GM12878 (cell line): ENCODE measurements around the gene DUSP11. TPM values are rescaled to one million over a fixed set of nuclear protein-coding genes. Genes with fewer than 3 reads are reported as not detected.
A peak's percentile ranks its signal among the peaks of the same experiment; 100 is the strongest.

Experiments used
- ATAC-seq: fragments of 200-7000 bp; cut with Tn5 transposase; 3 replicates; pipeline ENCODE4 v1.9.1; 2020; ENCODE audit warnings: mild to moderate bottlenecking, moderate library complexity
- BruUV-seq: library from RNA; stranded (reverse); fragments of 400-500 nt; replicated peaks from 2 replicates; lab custom pipeline; 2021; lab: Mats Ljungman, UMichigan
- CTCF ChIA-PET: fragments of 300-600 bp; sonication (Branson Sonifier 250); formaldehyde crosslinking; extraction: SDS; loops from one replicate; lab custom pipeline; 2021; ENCODE audit warnings: inconsistent platforms; lab: Yijun Ruan, JAX
- POLR2A ChIA-PET: fragments of 350-600 bp; formaldehyde crosslinking; extraction: SDS; loops from one replicate; lab custom pipeline; 2021; ENCODE audit warnings: inconsistent platforms; lab: Charles Lee
- RAD21 ChIA-PET: fragments of 300-600 bp; sonication (Branson Sonifier 250); formaldehyde crosslinking; loops from one replicate; lab custom pipeline; 2023; ENCODE audit warnings: antibody characterized with exemption; ENCODE audit not compliant: unreplicated experiment; lab: Charles Lee
- SMC1A ChIA-PET: fragments of 300-600 bp; sonication (Branson Sonifier 250); formaldehyde crosslinking; loops from one replicate; lab custom pipeline; 2023; ENCODE audit not compliant: unreplicated experiment, uncharacterized antibody; lab: Charles Lee
- DNase-seq: peaks from one replicate; pipeline ENCODE4 v3.0.0-alpha.2; 2011; ENCODE audit warnings: low read depth, low spot score
- FAIRE-seq: peaks from 3 replicates; lab custom pipeline; 2011; peaks lifted over from hg19 to GRCh38; lab: Jason Lieb, UNC
- H2AFZ ChIP-seq: 2 replicates; pipeline ENCODE4 v1.6.0; 2011; ENCODE audit warnings: low read depth, low read length, control low read depth; ENCODE audit not compliant: control insufficient read depth
- H3K27ac ChIP-seq: 2 replicates; pipeline ENCODE4 v1.5.1; 2011; ENCODE audit warnings: control low read depth; ENCODE audit not compliant: control insufficient read depth, insufficient read depth
- H3K27me3 ChIP-seq, 2 experiments: replicated peaks in 1 of 2; 2 replicates each; pipeline versions ENCODE4 v1.6.0 to v1.6.1; 2011; ENCODE audit warnings: low read length in 1 of 2; ENCODE audit not compliant: control insufficient read depth in 2 of 2, insufficient read depth in 2 of 2
- H3K36me3 ChIP-seq, 2 experiments: 2 replicates each; pipeline ENCODE4 v1.5.1; 2011; ENCODE audit warnings: low read length in 1 of 2; ENCODE audit not compliant: control insufficient read depth in 2 of 2, insufficient read depth in 2 of 2
- H3K4me1 ChIP-seq: 2 replicates; pipeline ENCODE4 v1.6.1; 2011; ENCODE audit warnings: mild to moderate bottlenecking, low read length, moderate library complexity, mixed read lengths; ENCODE audit not compliant: control insufficient read depth, insufficient read depth
- H3K4me2 ChIP-seq: 2 replicates; pipeline ENCODE4 v1.6.0; 2011; ENCODE audit warnings: control low read depth; ENCODE audit not compliant: control insufficient read depth, insufficient read depth
- H3K4me3 ChIP-seq: fragments of 200-600 bp; sonication (generic); 2 replicates; pipeline ENCODE4 v1.5.1; 2016
- H3K79me2 ChIP-seq: 2 replicates; pipeline ENCODE4 v1.6.0; 2011; ENCODE audit warnings: low read length; ENCODE audit not compliant: control insufficient read depth, insufficient read depth
- H3K9ac ChIP-seq: 2 replicates; pipeline ENCODE4 v1.8.0; 2011; ENCODE audit warnings: low read length, control low read depth, mixed read lengths; ENCODE audit not compliant: control insufficient read depth, insufficient read depth
- H3K9me3 ChIP-seq: replicated peaks from 3 replicates; pipeline ENCODE4 v1.5.1; 2011; ENCODE audit warnings: mild to moderate bottlenecking, low read length; ENCODE audit not compliant: control insufficient read depth, insufficient read depth
- H4K20me1 ChIP-seq: 2 replicates; pipeline ENCODE4 v1.6.0; 2011; ENCODE audit not compliant: control insufficient read depth, insufficient read depth
- CTCF ChIP-seq, 3 experiments: IDR thresholded peaks in 2 of 3; conservative IDR thresholded peaks in 1 of 3; 2 replicates each; pipeline ENCODE4 v1.5.1; 2011; ENCODE audit warnings: low read depth in 3 of 3, low read length in 3 of 3, mild to moderate bottlenecking in 3 of 3, control low read depth in 2 of 3, moderate library complexity in 2 of 3, inconsistent platforms in 1 of 3, mixed read lengths in 1 of 3; ENCODE audit not compliant: control insufficient read depth in 2 of 3, insufficient read depth in 1 of 3; ENCODE audit errors: extremely low read depth in 1 of 3
- IKZF1 ChIP-seq: fragments of 450-650 bp; conservative IDR thresholded peaks from 2 replicates; pipeline ENCODE4 v1.6.1; 2017; ENCODE audit warnings: antibody characterized with exemption, mild to moderate bottlenecking
- MTA3 ChIP-seq: IDR thresholded peaks from 2 replicates; pipeline ENCODE4 v1.6.1; 2012; ENCODE audit warnings: low read length, inconsistent platforms, borderline replicate concordance
- NR2F1 ChIP-seq: fragments of 450-650 bp; conservative IDR thresholded peaks from 2 replicates; pipeline ENCODE4 v1.6.1; 2017; ENCODE audit warnings: mild to moderate bottlenecking
- NRF1 ChIP-seq: conservative IDR thresholded peaks from 2 replicates; pipeline ENCODE4 v1.6.1; 2011; ENCODE audit warnings: mild to moderate bottlenecking, low read depth, low read length, improper control_type of control experiment
- RAD21 ChIP-seq: IDR thresholded peaks from 2 replicates; pipeline ENCODE4 v1.6.1; 2011; ENCODE audit warnings: mild to moderate bottlenecking, low read depth, low read length, moderate library complexity; ENCODE audit not compliant: insufficient read depth
- RUNX3 ChIP-seq: IDR thresholded peaks from 2 replicates; pipeline ENCODE4 v1.6.1; 2012; ENCODE audit warnings: low read length, inconsistent platforms
- SMC3 ChIP-seq: IDR thresholded peaks from 2 replicates; pipeline ENCODE4 v1.6.1; 2011; ENCODE audit warnings: low read length, improper control_type of control experiment, borderline replicate concordance
- YY1 ChIP-seq: IDR thresholded peaks from 2 replicates; pipeline ENCODE4 v1.6.1; 2011; ENCODE audit warnings: low read depth, mild to moderate bottlenecking, low read length
- ZNF592 ChIP-seq: fragments of 450-650 bp; IDR thresholded peaks from 2 replicates; pipeline ENCODE4 v1.6.1; 2017; ENCODE audit warnings: mild to moderate bottlenecking, moderate library complexity
- WGBS: methylation state at CpG from one replicate; pipeline ENCODE4 v1.1.6; 2016; ENCODE audit warnings: low lambda C conversion rate; ENCODE audit not compliant: insufficient replicate concordance, insufficient coverage; ENCODE audit errors: missing lambda C conversion rate; 5-methylcytosine and 5-hydroxymethylcytosine counted together
- in situ Hi-C: fragments of 300-500 bp; cut with MboI; formaldehyde crosslinking; loops from 9 replicates; pipeline ENCODE4 v1.14.3; 2018; ENCODE audit warnings: mixed read lengths
- intact Hi-C: fragments of 100-400 bp; cut with micrococcal nuclease; formaldehyde crosslinking; loops from one replicate; pipeline ENCODE4 v1.14.2; 2022; ENCODE audit not compliant: unreplicated experiment
- polyA plus RNA-seq, 11 experiments: library from polyadenylated mRNA; depleted of rRNA in 4 of 11; unstranded in 6 of 11; stranded (reverse) in 5 of 11; fragments of >200 nt; fragmentation: Nextera tagmentation in 4 of 11; fragmentation: Illumina TruSeq in 1 of 11; extraction: Ambion mirVana in 4 of 11; extraction: Trizol in 1 of 11; gene quantifications; 1 replicate in 1 of 11; 2 replicates in 10 of 11; pipeline versions ENCODE4 v1.2.1 to v1.2.3, GENCODE V29; 2011 to 2016; ENCODE audit warnings: inconsistent platforms in 2 of 11, missing spikeins in 2 of 11, low read depth in 1 of 11
- total RNA-seq, 4 experiments: library from RNA; depleted of rRNA in 3 of 4; stranded (reverse); fragments of >200 nt in 3 of 4; fragmentation: Illumina TruSeq in 1 of 4; extraction: Trizol in 1 of 4; gene quantifications; 2 replicates each; pipeline versions ENCODE4 v1.2.1 to v1.2.3, GENCODE V29; 2013 to 2021
- TF ChIP-seq, protein P1 (sequence below): fragments of 450-650 bp; IDR thresholded peaks from 2 replicates; pipeline ENCODE4 v1.6.1; 2017; ENCODE audit warnings: mild to moderate bottlenecking

Gene DUSP11
- total and polyA plus RNA-seq, 10 of the 15 experiments (the other 5 are each of a cell fraction or from before 2014, with no cell fraction given): 26.4 to 78.4 (median 47.9) TPM

GRCh38 chr2:73823916-73824523 is 44.1 kb upstream of the DUSP11 start:
- no TSS peak for BruUV-seq
- Histone ChIP-seq H3K36me3 (no peaks in the 10 kb centered on the region), H3K9ac (no peak overlapping the region), H4K20me1 (no peaks in the 10 kb centered on the region), H3K4me1 (peaks cover 20% of the 10 kb centered on the region), H3K79me2 (peaks cover 7% of the 10 kb centered on the region), H2AFZ (no peak overlapping the region), H3K9me3 (no peaks in the 10 kb centered on the region), H3K27me3 (no peaks in the 10 kb centered on the region), H3K4me2 (no peak overlapping the region), H3K4me3 (no peak overlapping the region), H3K27ac (no peak overlapping the region)
- DNase-seq: peak; percentile 49
- TF ChIP-seq MTA3 (no peak), RUNX3 (peak; percentile 62), YY1 (no peak), SMC3 (peak; percentile 67; the same call in 1 of the 2 replicates), NR2F1 (no peak), RAD21 (peak; percentile 85), ZNF592 (0 out of 2 replicates have a peak, but pooled peaks have one; percentile 65), CTCF (IDR thresholded peaks at IDR 0.05 in 2 of 3, conservative IDR thresholded peaks at IDR 0.05 in 1 of 3; ENCODE audit: control insufficient read depth in 2 of 3, extremely low read depth in 1 of 3, insufficient read depth in 1 of 3, low read depth in 3 of 3, low read length in 3 of 3) (peak; percentile 75 to 84 (median 76)), IKZF1 (0 out of 2 replicates have a peak, but pooled peaks have one; percentile 13), NRF1 (no peak)
- TF ChIP-seq, protein P1, sequence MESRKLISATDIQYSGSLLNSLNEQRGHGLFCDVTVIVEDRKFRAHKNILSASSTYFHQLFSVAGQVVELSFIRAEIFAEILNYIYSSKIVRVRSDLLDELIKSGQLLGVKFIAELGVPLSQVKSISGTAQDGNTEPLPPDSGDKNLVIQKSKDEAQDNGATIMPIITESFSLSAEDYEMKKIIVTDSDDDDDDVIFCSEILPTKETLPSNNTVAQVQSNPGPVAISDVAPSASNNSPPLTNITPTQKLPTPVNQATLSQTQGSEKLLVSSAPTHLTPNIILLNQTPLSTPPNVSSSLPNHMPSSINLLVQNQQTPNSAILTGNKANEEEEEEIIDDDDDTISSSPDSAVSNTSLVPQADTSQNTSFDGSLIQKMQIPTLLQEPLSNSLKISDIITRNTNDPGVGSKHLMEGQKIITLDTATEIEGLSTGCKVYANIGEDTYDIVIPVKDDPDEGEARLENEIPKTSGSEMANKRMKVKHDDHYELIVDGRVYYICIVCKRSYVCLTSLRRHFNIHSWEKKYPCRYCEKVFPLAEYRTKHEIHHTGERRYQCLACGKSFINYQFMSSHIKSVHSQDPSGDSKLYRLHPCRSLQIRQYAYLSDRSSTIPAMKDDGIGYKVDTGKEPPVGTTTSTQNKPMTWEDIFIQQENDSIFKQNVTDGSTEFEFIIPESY: no peak
- in situ Hi-C loops (loop anchor here (10.0 kb wide), 1 partner anchor 571 kb away; no protein-coding TSS in a partner anchor), intact Hi-C loops (loop anchor here (1.0 to 10.0 kb wide), 6 partner anchors 139 to 511 kb away; partner anchors contain the start of genes BOLA3 and TET3)
- ChIA-PET CTCF (interaction anchor here (0.5 to 8.9 kb wide), 71 partner anchors 9 to 763 kb away, joined by 3 to 191 read pairs (median 5); partner anchors contain the start of genes BOLA3, MOB1A and TPRKB), RAD21 (interaction anchor here (0.6 to 8.4 kb wide), 25 partner anchors 12 to 658 kb away, joined by 3 to 96 read pairs (median 4); partner anchors contain the start of gene BOLA3), POLR2A (interaction anchor here (0.6 to 1.8 kb wide), 9 partner anchors 130 to 358 kb away, joined by 3 to 9 read pairs (median 4); partner anchors contain the start of gene BOLA3), SMC1A (interaction anchor here (0.7 to 7.3 kb wide), 37 partner anchors 9 to 577 kb away, joined by 3 to 53 read pairs (median 4); partner anchors contain the start of gene BOLA3)
- 0 out of 3 replicates have a peak, but pooled peaks have one; percentile 9 for ATAC-seq
- 2% methylated on average over 3 of the region's 3 CpGs for WGBS
- peak; percentile 52 for FAIRE-seq
